Measurements from ENCODE around the gene NUTM2F.
"Not testable (repeated sequence)": the region's sequence is repeated elsewhere in the genome, so short reads cannot be mapped to it uniquely, and the experiment has no call there.

NUTM2F gene

DNA sequence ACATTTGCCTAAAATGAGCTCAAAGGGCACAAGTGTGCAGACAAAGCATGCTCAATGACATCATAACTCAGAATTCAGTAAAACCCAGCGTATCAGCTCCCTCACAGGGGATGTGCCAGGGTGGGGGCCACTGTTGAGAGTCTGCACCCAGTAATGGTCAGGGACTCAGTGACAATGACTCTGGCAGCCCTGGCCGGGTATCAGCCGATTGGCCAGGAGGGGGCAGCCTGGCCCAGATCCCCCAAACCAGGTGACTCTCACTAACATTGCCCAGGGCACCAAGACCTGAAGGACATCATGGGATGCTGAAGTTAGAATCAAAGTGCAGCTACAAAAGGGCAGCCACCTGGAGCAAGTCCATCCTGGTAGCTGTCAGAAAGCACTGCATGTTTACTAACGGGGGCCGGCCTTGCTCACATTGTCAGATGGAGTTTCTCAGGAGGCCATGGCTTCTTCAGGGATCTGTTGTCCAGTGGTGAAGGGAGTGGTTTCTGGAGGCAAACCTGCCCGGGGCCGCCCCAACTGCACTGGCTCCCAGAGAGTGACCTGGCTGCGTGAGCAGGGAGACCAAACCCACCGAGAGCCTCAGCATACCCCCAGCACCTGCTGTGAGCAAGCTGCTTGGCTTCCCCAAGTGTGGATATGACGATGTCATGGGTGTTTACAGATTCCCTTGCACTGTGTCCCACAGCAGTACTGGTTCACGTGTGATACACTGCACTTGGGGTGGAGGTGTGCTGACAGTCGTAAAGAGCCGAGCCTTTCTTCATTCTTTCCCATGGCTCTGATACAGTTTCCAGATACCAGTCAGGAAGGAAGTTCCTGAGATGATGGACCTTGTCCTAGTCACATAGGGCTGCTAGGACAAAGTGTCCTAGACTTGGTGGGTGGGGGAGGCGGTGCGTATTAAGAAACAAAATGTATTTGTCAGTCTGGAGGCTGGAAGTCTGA is 13.1 kb downstream of the NUTM2F start:
- DNase-seq, result not testable (repeated sequence)

DNA sequence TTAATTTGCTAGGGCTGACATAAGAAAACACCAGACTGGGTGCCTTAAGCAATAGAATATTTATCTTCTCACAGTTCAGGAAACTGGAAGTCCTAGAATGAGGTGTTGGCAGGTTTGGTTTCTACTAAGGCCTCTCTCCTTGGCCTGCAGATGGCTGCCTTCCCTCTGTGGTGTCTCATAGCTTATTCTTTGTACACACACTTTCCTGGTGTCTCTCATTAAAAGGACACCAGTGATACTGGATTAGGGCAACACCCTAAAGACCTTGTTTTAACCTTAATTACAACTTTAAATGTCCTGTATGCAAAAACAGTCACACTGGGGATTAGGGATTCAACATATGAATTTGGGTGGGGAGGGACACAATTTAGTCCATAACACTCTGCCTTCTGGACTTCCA is 25.1 kb downstream of the NUTM2F start:
- DNase-seq, result no peak

- DNase-seq, result no peak
Observed at GRCh38 chr9:94302426-94302825, 26.0 kb downstream of the NUTM2F start.

DNA sequence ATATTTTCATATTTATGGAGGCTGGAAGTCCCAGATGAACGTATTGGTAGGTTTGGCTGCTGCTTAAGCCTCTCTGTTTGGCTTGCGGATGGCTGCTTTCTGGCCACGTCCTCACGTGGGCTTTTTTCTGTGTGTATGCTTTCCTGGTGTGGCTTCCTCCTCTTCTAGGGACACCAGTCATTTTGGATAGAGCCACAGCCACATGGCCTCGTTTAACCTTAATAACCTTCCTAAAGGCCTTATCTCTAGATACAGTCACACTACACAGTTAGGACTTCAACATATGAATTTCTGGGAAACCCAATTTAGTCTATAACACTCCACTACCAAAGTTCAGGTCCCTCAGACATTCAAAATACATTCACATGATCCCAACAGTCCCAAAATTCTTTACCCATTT is 26.9 kb downstream of the NUTM2F start:
- DNase-seq, result no peak

DNA sequence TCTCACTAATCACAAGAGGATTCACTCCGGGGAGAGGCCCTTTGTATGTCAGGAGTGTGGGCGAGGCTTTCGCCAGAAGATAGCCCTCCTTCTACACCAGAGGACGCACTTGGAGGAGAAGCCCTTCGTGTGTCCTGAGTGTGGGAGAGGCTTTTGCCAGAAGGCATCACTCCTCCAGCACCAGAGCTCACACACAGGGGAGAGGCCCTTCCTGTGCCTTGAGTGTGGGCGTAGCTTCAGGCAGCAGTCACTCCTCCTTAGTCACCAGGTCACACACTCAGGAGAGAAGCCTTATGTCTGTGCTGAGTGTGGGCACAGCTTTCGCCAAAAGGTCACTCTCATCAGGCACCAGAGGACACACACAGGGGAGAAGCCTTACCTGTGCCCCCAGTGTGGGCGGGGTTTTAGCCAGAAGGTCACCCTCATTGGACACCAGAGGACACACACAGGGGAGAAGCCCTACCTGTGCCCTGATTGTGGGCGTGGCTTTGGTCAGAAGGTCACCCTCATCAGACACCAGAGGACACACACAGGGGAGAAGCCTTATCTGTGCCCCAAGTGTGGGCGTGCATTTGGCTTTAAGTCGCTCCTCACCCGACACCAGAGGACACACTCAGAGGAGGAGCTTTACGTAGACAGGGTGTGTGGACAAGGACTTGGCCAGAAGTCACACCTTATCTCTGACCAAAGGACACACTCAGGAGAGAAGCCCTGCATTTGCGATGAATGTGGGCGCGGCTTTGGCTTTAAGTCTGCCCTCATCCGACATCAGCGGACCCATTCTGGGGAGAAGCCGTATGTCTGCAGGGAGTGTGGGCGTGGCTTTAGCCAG is 27.8 kb downstream of the NUTM2F start:
- no peak for DNase-seq

- no peak for DNase-seq
Observed at GRCh38 chr9:94298949-94299599, 29.4 kb downstream of the NUTM2F start.

DNA sequence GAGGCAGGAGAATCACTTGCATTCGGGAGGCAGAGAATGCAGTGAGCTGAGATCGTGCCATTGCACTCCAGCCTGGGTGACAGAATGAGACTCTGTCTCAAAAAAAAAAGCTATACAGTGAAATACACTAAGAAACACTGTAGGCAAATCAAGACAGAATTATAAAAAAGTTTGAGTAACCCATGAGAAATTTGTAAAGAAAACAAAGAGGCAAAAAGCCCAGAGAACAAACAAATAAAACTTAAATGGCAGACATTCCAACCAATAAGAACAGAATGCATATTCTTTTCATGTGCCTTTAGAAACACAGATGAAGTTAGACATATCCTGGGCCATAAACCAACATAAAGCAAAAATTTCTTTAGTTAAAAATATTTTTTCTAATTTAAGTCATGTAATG is 38.8 kb downstream of the NUTM2F start:
- DNase-seq, result no peak

GRCh38 chr9:94287877-94288513 is 40.4 kb downstream of the NUTM2F start:
- no peak for DNase-seq

DNA sequence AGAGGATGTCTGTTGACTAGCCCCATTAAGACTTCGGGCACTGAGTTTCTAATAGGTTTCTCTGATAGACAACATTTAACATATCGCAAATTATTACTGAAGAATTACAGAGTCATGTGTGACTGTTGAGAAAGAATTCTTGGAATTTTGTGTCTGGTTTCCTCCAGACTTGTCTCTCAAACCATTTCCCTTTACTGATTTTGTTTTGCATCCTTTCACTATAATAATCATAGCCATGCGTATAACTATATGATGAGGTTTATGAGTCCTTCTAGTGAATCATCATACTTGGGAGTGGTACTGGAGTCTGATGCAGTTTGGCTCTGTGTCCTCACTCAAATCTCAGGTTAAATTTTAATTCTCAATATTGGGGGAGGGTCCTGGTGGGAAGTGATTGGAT is 42.3 kb downstream of the NUTM2F start:
- no peak for DNase-seq

GRCh38 chr9:94281101-94281500 is 47.3 kb downstream of the NUTM2F start:
- DNase-seq, result no peak

GRCh38 chr9:94280409-94280989 is 47.9 kb downstream of the NUTM2F start:
- no peak for DNase-seq

GRCh38 chr9:94277885-94278536 is 50.4 kb downstream of the NUTM2F start:
- no peak for DNase-seq

GRCh38 chr9:94277029-94277428 is 51.4 kb downstream of the NUTM2F start:
- not testable (repeated sequence) for DNase-seq

DNA sequence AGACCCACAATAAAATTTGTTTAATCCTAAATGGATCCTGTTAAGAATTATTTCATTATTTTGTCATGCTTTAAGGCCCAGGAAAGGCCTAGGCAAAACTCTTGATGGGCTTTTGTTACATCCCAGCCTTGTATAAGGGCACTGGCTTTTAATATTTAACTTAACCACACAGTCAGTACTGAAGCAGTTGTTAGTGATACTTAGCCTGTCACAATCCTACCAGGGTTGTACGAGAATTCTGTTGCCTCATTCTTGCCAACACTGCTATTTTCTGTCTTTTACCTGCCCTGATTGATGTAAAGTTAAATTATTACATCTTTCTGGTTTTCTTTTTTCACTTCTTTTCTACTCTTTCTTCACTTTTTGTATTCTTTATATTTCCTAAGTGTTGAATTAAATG is 58.4 kb downstream of the NUTM2F start:
- no peak for DNase-seq

DNA sequence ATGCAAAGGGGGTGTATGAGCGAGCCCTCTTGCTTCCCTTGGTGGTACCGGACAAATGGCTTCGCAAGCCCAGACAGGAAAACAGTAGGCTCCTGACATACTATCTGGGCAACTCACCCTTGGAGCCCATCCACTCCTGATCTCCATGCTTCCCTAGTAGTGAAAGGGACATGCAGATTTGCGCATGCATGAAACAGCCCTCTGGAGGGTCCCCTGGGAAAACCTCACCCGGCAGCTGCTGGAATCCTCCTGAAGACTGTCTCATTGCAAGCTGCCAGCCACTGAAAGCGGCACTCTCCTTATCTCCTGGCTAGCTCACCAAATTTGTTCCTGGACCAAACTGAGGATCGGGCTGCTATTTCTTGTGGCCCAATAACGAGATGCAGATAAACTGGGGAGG is 59.2 kb downstream of the NUTM2F start:
- DNase-seq, result no peak
